B cell (primary cell): Measurements from ENCODE around the gene PACSIN1.

Source experiments
- EZH2 ChIP-seq: IDR thresholded peaks from 2 replicates; pipeline ENCODE4 v1.6.1; 2012; ENCODE audit warnings: borderline replicate concordance, low read depth, mild to moderate bottlenecking, moderate library complexity, low read length; ENCODE audit not compliant: insufficient read depth, poor library complexity, severe bottlenecking
- TF ChIP-seq, protein P1 (sequence below): fragments of 200-600 bp; IDR thresholded peaks from one replicate; pipeline ENCODE4 v1.8.0; 2022; ENCODE audit warnings: antibody characterized with exemption, mild to moderate bottlenecking

DNA sequence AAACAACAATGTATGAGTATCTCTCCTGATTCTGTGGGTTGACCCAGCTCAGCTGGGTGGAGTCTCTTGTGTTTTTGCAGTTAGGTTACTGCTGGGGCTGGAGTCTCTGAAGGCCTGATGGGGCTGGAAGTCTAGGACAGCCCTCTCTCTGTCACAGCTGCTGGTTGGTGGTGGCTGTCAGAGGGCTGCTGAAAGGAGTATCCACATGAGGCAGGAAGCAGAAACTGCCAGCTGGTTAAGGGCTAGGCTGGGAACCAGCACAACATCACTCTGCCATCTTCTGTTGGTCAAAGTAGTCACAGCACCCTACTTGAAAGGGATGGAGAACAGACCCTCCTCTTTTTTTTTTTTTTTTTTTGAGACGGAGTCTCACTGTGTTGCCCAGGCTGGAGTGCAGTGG lies 10.0 kb upstream of the PACSIN1 start:
- TF ChIP-seq, protein P1, sequence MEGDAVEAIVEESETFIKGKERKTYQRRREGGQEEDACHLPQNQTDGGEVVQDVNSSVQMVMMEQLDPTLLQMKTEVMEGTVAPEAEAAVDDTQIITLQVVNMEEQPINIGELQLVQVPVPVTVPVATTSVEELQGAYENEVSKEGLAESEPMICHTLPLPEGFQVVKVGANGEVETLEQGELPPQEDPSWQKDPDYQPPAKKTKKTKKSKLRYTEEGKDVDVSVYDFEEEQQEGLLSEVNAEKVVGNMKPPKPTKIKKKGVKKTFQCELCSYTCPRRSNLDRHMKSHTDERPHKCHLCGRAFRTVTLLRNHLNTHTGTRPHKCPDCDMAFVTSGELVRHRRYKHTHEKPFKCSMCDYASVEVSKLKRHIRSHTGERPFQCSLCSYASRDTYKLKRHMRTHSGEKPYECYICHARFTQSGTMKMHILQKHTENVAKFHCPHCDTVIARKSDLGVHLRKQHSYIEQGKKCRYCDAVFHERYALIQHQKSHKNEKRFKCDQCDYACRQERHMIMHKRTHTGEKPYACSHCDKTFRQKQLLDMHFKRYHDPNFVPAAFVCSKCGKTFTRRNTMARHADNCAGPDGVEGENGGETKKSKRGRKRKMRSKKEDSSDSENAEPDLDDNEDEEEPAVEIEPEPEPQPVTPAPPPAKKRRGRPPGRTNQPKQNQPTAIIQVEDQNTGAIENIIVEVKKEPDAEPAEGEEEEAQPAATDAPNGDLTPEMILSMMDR = no peak
- no peak for TF ChIP-seq EZH2
